Right lobe of liver (tissue), 6 donors: Measurements from ENCODE around the gene SPAG4. TPM values are rescaled to one million over a fixed set of nuclear protein-coding genes. Genes with fewer than 3 reads are reported as not detected.
A peak's percentile ranks its signal among the peaks of the same experiment; 100 is the strongest.

ENCODE experiments used
- ATAC-seq, 4 donors: fragments of 200-7000 bp; cut with Tn5 transposase; one replicate each; pipeline ENCODE4 v1.9.1; 2020; ENCODE audit warnings: mild to moderate bottlenecking in 4 of 4, moderate library complexity in 4 of 4
- DNase-seq, 3 donors: peaks; one replicate each; pipeline ENCODE4 v3.0.0-alpha.2; 2020
- H3K27ac ChIP-seq, 3 donors: fragments of 200-600 bp; one replicate each; pipeline ENCODE4 v1.8.0; 2022
- H3K27me3 ChIP-seq, 2 donors: fragments of 200-600 bp; one replicate each; pipeline ENCODE4 v1.8.0; 2022
- H3K36me3 ChIP-seq, 4 donors: fragments of 200-600 bp; sonication (generic) in 1 of 4; one replicate each; pipeline versions ENCODE4 v1.5.1 to v1.8.0; 2017 to 2022; ENCODE audit warnings: control low read depth in 1 of 4
- H3K4me1 ChIP-seq, 4 donors: fragments of 200-600 bp; sonication (generic) in 1 of 4; one replicate each; pipeline versions ENCODE4 v1.5.1 to v1.8.0; 2017 to 2022; ENCODE audit warnings: control low read depth in 1 of 4
- H3K4me3 ChIP-seq, 3 donors: fragments of 200-600 bp; one replicate each; pipeline ENCODE4 v1.8.0; 2022
- H3K9me3 ChIP-seq, 4 donors: fragments of 200-600 bp; sonication (generic) in 1 of 4; one replicate each; pipeline versions ENCODE4 v1.5.1 to v1.8.0; 2017 to 2022; ENCODE audit warnings: control low read depth in 1 of 4
- POLR2A ChIP-seq: fragments of 450-650 bp; IDR thresholded peaks from one replicate; pipeline ENCODE4 v1.6.1; 2017; ENCODE audit warnings: antibody characterized with exemption, mild to moderate bottlenecking
- WGBS: methylation state at CpG from one replicate; pipeline ENCODE4 v1.1.6; 2018; ENCODE audit warnings: low coverage, low lambda C conversion rate; ENCODE audit not compliant: insufficient coverage; ENCODE audit errors: missing lambda C conversion rate; 5-methylcytosine and 5-hydroxymethylcytosine counted together
- intact Hi-C, 2 donors: fragments of 100-400 bp; cut with DNase I; formaldehyde crosslinking; loops; one replicate each; pipeline versions ENCODE4 v1.11.2 to v1.14.1; 2022
- total RNA-seq, 6 experiments: library from RNA; depleted of rRNA in 2 of 6; stranded (reverse); fragments of >200 nt in 2 of 6; fragmentation: NEBNext Ultra II Directional in 3 of 6; extraction: Animal tissue kit (Norgen Biotek cat#: 25700) in 3 of 6; gene quantifications; one replicate each; pipeline versions ENCODE4 v1.1.0 to v1.2.4, GENCODE V29; 2016 to 2023
- TF ChIP-seq, protein P1 (sequence below), 4 donors: fragments of 200-600 bp in 3 of 4; fragments of 450-650 bp in 1 of 4; IDR thresholded peaks; one replicate each; pipeline versions ENCODE4 v1.5.1 to v1.8.0; 2016 to 2022; ENCODE audit warnings: antibody characterized with exemption in 4 of 4, mild to moderate bottlenecking in 2 of 4
- donor health status: DM: no; HTN: yes; CAD: no.
- donor health status: DM: no; HTN: no; CAD: no.
- donor health status: DM: no; HTN: no; CAD: no.
- donor health status: DM: no; HTN: yes; CAD: no.
- donor health status: DM: no; HTN: yes; CAD: no.

The SPAG4 gene
- total RNA-seq, 6 experiments from 2014 or later: 1.7 to 13.8 (median 3.6) TPM

DNA sequence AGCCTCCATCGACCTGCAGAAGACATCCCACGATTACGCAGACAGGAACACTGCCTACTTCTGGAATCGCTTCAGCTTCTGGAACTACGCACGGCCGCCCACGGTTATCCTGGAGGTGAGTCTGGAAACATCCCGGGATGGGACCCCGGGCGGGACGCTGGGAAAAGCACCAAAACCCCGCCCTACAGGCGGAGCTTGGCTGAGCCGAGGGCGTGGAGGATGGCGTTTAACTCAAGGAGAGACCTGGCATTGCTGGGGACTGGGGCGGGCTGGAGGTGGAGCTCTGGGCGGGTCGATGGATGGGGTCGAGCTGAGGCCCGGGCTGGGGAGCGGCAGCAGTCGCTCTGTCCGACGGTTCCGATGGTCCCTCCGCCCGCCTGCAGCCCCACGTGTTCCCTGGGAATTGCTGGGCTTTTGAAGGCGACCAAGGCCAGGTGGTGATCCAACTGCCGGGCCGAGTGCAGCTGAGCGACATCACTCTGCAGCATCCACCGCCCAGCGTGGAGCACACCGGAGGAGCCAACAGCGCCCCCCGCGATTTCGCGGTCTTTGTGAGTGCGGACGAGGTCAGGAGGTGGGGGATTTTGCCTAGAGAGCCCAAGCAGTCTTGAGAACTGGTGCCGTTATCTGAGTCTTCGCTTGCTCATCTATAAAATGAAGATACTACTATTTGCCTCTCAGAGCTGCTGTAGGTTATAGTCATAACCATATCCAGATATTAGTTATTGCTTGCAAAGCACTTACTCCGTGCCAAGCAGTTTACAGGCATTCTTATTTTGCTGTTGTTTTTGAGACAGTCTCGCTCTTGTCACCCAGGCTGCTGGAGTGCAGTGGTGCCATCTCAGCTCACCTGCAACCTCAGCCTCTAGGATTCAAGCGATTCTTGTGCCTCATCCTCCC lies 3.8 kb downstream of the SPAG4 start:
- TF ChIP-seq, protein P1, sequence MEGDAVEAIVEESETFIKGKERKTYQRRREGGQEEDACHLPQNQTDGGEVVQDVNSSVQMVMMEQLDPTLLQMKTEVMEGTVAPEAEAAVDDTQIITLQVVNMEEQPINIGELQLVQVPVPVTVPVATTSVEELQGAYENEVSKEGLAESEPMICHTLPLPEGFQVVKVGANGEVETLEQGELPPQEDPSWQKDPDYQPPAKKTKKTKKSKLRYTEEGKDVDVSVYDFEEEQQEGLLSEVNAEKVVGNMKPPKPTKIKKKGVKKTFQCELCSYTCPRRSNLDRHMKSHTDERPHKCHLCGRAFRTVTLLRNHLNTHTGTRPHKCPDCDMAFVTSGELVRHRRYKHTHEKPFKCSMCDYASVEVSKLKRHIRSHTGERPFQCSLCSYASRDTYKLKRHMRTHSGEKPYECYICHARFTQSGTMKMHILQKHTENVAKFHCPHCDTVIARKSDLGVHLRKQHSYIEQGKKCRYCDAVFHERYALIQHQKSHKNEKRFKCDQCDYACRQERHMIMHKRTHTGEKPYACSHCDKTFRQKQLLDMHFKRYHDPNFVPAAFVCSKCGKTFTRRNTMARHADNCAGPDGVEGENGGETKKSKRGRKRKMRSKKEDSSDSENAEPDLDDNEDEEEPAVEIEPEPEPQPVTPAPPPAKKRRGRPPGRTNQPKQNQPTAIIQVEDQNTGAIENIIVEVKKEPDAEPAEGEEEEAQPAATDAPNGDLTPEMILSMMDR (IDR thresholded peaks at IDR 0.05): peak; percentile 9 to 29 (median 18)
- no peak for TF ChIP-seq POLR2A
- H3K4me1 ChIP-seq: peaks cover 0 to 32% (median 12%) of the 10 kb centered on the region in 4 donors
- ATAC-seq (peak; percentile 45 to 61 (median 56)), DNase-seq (peak; percentile 88 to 90 (median 89))
- no peaks in the 10 kb centered on the region for H3K27me3 ChIP-seq
- H3K4me3 ChIP-seq: peak overlapping the region; percentile 31 to 46 (median 44)
- H3K27ac ChIP-seq: no peak overlapping the region
- no peaks in the 10 kb centered on the region for H3K36me3 ChIP-seq
- H3K9me3 ChIP-seq: no peaks in the 10 kb centered on the region
- intact Hi-C loops: no loop called here
- WGBS: 8% methylated on average over 24 of the region's 49 CpGs

DNA sequence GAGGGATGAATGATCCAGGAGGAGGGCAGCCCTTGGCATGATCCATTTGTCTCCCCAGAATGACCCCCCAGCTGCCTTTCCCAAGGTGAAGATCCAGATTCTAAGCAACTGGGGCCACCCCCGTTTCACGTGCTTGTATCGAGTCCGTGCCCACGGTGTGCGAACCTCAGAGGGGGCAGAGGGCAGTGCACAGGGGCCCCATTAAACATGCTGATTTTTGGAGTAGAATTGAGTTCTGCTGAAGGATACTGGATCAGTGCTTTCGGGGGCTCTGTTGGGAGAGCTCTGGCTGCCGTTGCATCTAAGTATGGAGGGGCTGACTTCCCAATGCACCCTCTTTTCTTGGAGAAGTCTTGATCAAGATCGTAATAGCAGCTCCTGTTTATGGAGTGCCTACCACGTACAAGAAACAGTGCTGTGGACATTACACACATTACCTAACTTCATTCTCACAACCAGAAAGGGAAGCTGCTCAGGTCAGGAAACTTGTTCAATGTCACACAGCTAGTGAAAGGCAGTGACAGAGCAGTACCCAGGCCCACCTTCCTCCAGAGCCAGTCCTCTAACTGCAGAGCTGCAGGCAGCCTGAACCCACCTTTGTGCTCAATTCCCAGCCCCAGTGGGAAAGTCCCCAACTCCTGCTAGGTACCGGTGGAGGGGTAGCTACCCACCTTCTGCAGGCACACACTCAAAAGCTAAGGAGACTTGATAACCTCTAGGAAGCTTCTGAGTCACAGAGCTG lies 5.4 kb downstream of the SPAG4 start:
- Histone ChIP-seq H3K4me1 (peaks cover 0 to 27% (median 12%) of the 10 kb centered on the region in 4 donors), H3K27me3 (no peaks in the 10 kb centered on the region), H3K9me3 (no peaks in the 10 kb centered on the region), H3K4me3 (no peak overlapping the region), H3K27ac (no peak overlapping the region), H3K36me3 (peaks cover 0 to 6% (median 4%) of the 10 kb centered on the region in 4 donors)
- DNase-seq: no peak
- WGBS: 89% methylated on average over 8 of the region's 11 CpGs
- TF ChIP-seq POLR2A: no peak
- TF ChIP-seq, protein P1 (IDR thresholded peaks at IDR 0.05): no peak
- ATAC-seq: no peak
- intact Hi-C loops: no loop called here

DNA sequence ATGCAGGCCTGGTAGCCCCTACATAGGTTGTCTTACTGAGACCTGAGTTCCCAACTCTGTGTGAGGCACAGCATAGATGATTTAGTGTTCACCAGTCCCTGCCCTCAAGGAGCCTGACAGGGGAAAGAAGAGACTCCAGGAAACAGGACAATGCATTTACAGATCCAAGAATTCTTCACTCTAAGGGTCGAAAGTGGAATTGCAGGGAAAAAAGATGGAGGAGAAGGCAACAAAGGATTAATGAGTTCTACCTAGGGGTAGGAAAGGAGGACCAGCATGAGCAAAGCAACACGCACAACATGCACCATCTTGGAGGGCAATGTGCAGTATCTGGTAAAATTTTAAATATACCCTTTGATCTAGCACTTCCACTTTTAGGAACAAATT lies 5.9 kb downstream of the SPAG4 start:
- Histone ChIP-seq H3K4me3 (no peak overlapping the region), H3K4me1 (peaks cover 0 to 27% (median 12%) of the 10 kb centered on the region in 4 donors), H3K9me3 (no peaks in the 10 kb centered on the region), H3K27me3 (no peaks in the 10 kb centered on the region), H3K27ac (no peak overlapping the region), H3K36me3 (peaks cover 0 to 11% (median 7%) of the 10 kb centered on the region in 4 donors)
- intact Hi-C loops: no loop called here
- TF ChIP-seq, protein P1 (IDR thresholded peaks at IDR 0.05): no peak
- no peak for TF ChIP-seq POLR2A
- ATAC-seq (no peak), DNase-seq (no peak)
- WGBS: 100% methylated on average over 2 of the region's 2 CpGs

DNA sequence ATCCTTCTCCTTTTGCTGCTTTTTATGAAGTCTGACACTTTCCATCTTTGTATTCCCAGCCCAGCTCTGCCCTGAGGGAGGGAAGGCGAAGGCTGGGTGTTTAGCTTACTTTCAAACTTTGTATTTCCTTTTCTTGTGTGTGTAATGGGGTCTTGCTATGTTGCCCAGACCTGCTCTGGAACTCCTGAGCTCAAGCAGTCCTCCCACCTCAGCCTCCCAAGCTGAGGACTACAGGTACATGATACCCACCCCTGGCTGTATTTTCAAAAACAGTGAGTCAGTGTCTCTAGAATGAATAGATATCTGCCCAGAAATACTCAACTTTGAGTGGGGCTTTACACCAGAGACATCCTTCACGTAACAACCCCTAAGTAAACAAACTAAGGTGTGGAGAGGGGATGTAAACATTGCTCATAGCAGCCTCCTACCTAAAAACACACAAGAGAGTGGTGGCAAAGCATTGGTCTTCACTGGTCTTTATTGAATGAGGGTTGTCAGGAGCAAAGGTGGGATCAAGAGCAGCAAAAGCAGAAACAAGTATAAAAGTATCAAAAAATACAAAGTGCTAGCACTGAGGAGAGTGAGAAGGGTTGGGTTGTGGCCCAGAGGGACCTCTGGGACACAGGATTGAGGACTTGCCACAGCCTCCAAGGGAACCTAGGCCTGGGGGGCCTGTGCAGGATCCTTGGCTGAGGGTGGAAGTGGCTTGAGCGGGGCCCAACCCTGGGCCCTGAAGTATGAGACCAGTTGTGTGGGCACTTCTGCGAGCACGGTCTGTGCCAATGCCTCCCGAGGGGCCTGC lies 10.2 kb downstream of the SPAG4 start:
- TF ChIP-seq, protein P1 (IDR thresholded peaks at IDR 0.05): no peak
- no peak for TF ChIP-seq POLR2A
- Histone ChIP-seq H3K27me3 (no peaks in the 10 kb centered on the region), H3K27ac (no peak overlapping the region), H3K9me3 (no peaks in the 10 kb centered on the region), H3K36me3 (peaks cover 0 to 29% (median 16%) of the 10 kb centered on the region in 4 donors), H3K4me3 (no peak overlapping the region), H3K4me1 (peaks cover 0 to 12% (median 0%) of the 10 kb centered on the region in 4 donors)
- intact Hi-C loops: no loop called here
- WGBS: 64% methylated on average over 1 of the region's 6 CpGs
- no peak for DNase-seq
- ATAC-seq: no peak
